NCI-H1930 (cell line): Measurements from ENCODE around the gene FBXW7.
"Not testable (repeated sequence)": the region's sequence is repeated elsewhere in the genome, so short reads cannot be mapped to it uniquely, and the experiment has no call there.

Source experiments
- DNase-seq, 2 experiments: peaks; one replicate each; lab custom pipeline; 2025; lab: John Stamatoyannopoulos, UW

The FBXW7 gene

DNA sequence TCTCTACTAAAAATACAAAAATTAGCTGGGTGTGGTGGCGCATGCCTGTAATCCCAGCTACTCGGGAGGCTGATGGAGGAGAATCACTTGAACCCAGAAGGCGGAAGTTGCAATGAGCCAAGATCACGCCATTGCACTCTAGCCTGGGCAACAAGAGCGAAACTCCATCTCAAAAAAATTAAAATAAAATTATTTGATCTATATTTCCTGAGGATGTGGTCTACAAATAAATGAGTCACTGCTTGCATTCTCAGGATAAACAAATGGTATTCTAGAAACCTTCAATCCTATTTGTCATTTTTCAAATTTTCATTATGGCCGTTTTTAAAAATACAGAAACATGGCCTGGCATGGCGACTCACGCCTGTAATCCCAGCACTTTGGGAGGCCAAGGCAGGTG, 8.6 kb upstream of the FBXW7 start:
- not testable (repeated sequence) for DNase-seq

DNA sequence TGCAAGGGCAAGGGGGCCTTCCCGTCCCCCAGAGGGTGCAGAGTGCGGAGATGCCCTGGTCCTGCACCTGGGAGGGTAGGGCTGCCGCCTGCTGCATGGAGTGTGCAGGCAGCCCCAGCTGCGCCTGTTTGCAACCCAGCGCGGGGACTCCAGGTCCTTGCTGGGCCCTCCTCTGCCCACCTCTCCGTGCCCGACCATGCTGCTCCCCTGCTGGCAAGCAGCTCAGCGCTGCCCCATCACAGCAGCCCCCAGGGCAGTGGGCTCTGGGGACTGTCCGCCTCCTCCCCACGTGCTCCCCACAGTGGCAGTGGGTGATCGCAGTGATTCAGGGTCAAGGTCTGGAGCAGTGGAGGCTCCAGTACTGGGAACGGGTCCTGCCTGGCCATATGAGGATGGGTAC, 5.0 kb upstream of the FBXW7 start:
- DNase-seq: no peak

DNA sequence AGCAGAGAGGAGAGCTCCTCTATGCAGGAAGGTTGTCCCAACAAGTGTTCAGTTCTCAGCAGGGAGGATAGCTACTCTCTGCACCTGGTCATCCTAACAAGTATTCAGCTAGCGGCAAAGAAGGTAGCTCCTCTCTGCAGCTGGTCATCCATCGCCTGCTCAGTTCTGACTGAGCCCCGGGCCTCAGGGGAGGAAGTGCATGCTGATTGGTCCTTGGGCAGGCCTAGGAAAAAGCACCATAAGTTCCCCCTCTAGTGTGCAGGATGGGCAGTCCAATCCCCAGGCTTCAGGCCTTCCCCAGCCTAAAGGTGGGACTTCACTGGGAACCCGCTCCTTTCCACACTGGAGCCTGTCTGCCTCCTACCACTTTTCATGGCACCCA, 4.4 kb upstream of the FBXW7 start:
- DNase-seq: no peak

DNA sequence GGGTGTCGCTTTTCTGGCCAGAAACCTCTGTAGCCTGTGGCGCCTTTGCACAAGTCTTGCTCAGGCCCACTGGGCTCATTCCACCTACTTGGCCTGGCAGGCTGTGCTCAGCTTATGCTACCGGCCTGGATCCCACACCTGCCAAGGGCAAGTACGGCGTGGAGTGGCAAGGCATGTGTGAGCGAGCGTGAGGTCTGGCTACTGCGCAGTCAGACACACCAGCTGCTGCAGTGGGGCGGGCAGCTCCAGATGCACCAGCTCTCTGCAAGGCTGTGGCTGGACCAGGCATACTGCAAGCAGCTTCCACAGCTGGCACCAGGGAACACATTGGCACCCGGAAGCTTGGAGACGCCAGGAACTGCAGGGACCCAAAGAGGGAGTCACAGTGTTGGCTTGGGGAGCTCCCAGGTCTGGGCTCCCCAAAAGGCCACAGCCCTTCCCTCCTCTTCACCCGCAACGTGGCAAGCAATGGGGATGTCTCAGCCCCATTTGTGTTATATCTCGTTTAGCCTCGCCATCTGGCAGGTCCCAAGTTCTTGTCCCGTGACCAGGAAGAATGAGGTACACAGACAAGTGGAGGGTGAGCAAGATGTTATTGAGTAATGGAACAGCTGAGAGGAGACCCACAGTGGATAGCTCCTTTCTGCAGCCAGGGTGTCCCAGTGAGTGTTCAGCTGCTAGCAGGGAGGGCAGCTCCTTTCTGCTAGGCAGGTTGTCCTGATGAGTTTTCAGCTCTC, 3.8 kb upstream of the FBXW7 start:
- DNase-seq: no peak

DNA sequence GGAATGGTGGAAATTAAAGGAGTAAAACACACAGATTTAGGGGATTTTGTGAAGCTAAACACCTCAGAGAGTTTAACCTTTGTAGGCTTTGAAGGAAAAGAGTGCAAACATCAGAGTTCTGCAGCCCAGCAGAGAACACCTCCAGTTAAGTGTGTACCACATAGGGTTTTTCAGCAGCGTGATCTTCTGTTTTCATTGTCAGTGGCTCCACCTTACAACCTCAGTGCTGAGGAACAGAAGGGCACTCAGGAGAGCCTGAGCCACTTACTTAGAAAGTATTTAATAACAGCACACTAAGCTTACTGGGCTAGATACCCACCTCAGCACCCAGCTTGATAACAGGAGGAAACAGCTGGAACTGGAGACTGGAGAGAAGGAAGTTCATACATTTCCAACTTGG, 2.0 kb upstream of the FBXW7 start:
- DNase-seq: no peak

DNA sequence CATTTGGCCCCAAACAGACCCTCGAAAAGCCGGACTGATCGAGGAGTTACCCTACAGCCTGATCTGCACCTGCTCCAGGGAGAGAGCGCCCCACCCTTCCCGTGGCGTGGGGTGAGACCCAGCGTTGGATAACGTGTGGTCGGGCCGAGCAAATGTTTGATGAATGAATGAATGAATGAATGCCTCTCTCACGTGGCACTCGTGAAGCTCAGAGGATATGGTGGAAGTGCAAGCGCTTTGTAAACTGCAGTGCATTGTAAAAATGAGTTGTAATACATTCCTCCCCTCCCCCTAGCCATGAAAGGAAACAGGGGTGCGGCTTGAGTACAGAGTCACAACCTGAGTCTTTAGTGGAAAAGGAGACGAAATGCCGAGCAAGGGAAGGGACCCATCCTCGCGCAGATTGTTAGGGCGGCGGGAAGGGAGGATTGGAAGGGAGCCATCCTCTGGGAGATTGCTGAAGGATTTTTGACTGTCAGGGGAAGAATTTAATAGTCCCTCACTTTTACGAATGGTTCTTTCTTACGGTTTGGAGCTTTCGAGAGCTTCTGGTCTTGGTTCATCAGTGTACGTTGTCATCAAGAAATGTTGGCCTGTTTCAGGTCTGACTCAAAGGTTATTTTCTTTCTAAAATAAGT, 772 bp upstream of the FBXW7 start:
- no peak for DNase-seq

DNA sequence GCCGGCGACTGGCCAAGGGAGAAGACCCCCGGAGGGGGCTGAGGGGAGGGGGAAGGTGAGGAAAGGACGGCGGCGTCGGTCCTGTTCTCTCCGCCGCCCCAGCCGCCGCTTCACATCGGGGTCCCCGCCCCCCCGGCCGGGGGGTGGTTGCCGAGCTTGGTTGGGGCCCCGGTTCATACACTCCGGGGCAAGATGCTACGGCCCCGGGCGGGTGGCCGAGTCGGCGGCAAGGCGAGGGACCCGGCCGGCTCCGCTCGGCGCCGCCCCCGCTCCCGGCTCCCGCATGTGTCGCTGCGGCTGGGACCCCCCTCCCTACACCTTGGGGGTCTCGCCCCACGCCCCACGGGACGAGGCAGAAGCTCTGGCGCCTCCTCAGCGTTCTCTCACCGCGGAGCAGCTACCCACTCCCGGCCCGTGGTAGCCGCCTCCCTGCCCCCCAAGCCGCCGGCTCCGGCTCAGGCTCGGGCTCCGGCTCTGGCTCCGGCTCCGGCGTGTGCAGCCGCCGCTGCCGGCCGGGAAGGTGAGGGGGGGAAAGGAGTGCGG, 461 bp downstream of the FBXW7 start:
- DNase-seq: no peak

DNA sequence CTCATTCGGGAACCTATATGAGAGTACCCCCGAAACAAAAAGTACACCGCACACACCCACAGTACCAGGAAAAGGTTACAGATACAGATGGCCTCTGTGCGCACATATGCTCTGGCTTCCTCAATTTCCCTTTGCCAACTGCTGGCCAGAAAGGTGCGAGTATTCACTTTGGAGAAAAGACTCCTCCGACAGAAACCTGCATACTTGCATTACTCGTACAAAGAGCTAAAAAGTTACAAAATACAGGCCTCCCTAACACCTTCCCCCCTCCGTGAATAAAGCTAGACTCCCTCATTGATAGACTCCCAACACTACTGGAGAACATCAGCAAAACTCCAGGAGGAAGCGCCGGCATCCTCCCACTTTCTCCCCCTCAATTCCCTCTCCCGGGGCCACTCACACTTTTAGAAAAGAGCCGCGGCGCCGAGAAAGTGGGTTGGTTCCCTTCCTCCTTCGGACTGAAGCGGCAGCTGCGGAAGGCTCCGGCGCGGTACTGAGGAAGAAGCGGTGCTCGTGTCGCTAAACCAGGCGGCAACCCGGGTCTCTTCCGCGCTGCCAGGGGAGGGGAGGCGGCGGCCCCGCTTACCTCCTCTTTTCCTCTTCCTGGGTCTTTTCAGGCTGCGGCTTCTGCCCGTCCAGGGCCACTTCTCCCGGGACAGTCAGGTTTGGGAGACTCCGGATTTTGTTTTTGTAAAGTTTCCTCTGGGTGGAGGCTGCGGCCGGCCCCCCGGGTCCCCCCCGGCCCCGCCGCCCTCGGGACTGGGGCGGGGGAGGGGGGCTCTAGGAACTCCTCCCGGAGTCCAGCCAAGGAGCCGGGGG, 1.1 kb downstream of the FBXW7 start:
- no peak for DNase-seq

DNA sequence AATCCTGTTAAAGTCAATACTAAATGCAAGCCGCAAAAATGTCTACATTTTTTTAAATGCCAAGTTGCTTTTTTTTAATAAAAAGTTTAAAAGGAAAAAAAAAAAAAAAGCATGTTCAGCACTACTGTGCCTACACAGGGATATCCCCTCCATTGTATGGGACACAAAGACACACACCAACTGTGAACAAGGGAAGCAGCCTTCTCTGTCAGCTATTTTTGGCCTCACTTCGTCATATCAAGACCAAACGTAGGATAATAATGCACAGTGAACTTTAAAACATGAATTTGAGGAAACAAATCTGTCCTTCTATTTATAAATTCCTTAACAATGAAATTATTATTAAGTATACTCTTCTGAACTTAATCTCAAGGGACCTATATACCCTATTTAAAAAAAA, 4.4 kb downstream of the FBXW7 start:
- no peak for DNase-seq

DNA sequence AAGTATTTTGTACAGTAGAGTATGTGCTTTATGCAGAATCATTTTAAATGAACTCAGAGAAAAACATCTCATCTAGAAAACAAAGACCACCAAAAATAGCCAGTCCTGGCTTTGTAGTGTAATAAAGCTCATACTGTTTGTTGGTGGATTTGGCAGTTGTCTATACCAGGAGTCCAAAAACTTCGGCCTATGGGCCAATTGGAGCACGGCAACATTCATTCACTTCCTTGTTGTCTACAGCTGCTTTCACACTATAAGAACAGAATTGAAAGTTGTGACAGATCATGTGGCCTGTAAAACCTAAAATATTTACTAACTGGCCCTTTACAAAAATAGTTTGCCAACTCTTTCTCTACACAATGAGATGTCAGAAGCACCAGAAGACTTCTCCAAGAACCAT, 5.3 kb downstream of the FBXW7 start:
- no peak for DNase-seq

DNA sequence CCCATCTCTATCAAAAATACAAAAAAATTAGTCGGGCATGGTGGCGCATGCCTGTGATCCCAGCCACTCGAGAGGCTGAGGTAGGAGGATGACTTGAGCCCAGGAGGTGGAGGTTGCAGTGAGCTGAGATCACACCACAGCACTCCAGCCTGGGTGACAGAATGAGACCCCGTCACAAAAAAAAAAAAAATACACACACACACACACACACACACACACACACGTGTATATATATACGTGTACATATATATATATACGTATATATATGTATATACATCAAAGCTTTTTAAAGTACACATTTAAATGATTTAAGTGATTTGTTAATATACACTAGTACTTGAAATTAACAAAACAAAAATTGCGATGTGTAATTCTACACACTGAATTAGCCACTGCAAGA, 6.0 kb downstream of the FBXW7 start:
- DNase-seq: no peak

DNA sequence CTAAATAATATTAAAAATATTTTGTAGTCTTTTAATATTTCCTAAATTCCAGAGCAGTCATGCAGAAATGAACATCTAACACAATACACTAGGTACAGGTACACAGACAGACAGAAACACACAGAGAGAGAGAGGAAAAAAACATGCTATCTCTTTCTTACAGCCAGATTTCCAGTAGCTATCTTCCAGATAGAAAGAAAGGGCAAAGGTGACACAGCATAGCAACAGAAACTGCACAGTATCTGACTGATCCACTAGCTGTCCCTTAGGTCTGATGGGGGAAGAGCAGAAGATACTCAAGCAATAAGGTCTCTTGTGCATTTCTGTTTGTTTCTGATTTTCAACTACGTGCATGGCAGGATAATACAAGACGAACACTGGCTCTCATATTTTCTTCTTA, 7.8 kb downstream of the FBXW7 start:
- no peak for DNase-seq

DNA sequence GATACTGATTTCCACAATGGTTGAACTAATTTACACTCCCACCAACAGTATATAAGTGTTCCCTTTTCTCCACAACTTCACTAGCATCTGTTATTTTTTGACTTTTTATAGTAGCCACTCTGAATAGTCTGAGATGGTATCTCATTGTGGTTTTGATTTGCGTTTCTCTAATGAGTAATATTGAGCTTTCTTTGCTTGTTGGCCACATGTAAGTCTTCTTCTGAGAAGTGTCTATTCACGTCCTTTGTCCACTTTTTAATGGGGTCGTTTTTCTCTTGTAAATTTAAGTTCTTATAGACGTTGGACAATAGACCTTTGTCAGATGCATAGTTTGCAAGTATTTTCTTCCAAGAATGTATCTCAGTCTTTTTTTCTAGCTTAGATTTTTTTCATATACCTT, 10.0 kb downstream of the FBXW7 start:
- DNase-seq: no peak

DNA sequence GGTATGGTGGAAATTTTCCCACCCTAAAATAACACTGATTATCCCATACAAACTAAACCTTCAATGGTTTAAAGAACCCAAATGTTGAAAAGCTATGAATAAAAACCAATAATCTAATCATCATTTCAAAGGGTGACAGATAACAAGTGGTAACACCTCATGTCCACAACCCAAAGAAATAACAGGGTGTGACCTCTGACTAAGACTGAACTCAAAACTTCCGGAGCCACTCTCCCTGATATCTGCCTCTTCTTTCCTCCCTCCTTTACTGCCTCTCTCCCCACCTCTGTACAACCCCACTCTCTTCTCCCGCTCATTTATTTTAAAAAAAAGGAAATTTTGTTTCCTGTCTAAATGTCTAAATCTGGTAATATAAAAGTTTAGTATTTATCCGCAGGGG, 11.5 kb downstream of the FBXW7 start:
- no peak for DNase-seq

DNA sequence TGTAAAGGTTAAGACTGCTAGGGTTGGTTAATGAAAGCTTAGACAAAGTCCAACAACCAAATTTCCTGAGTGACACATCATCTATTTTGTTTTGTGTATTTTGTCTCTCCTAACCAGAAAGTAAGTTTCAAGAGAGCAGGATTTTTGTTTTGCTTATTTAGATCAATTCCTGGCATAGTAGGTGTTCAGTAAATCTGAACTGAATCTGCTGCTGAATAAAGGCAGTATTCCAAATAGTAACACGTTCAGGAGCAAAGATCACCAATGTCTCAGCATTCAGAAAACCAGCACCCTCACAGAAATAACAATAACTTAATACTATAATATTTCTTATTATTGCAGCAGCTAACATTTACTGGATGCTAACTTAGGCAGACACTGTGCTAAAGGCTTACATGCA, 12.2 kb downstream of the FBXW7 start:
- DNase-seq: no peak

DNA sequence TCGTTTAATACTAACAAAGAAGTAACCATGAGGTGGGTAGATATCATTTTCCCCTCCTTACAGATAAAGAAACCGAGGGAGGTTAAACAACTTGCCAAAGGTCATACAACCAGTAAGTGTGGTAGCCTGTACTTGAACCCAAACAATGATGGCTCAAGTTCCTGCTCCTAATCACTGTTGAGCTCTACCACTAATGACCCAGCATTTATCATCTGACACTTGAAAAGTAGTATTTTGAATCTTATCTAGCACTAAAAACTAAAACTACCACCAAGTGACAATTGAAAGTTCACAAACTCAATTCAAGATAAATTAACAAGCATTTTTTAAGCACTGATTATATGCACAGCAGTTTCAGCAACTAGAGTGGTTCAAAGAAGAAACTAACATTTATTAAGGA, 13.1 kb downstream of the FBXW7 start:
- no peak for DNase-seq

DNA sequence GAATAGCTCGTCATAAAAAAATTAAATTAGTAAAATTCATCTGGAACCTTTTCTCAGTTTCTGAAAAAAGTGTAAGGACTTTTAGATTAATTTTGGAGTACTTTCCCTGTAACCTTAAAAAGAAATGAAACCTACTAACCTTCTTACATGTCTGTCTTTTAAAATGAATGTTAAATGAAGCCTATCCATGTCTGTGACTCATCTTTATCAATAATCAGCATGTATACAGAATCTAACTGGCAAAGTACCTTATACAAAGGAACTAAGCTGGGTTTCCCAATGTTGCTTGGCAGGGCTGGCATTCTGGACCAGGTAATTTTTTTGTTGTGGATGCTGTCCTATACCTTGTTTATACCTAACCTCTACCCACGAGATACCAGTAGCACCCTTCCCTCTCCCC, 13.6 kb downstream of the FBXW7 start:
- DNase-seq: no peak

DNA sequence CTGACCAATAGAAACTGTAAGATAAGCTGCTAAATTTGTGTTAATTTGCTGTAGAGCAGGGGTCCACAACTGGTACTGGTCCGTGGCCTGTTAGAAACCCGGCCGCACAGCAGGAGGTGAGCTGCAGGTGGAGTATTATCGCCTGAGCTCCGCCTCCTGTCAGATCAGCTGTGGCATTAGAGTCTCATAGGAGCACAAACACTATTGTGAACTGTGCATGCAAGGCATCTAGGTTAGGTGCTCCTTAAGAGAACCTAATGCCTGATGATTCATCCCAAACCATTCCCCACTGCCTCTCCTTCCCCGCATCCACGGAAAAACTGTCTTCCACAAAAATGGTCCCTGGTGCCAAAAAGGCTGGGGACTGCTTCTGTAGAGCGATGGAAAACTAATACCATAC, 19.7 kb downstream of the FBXW7 start:
- no peak for DNase-seq

DNA sequence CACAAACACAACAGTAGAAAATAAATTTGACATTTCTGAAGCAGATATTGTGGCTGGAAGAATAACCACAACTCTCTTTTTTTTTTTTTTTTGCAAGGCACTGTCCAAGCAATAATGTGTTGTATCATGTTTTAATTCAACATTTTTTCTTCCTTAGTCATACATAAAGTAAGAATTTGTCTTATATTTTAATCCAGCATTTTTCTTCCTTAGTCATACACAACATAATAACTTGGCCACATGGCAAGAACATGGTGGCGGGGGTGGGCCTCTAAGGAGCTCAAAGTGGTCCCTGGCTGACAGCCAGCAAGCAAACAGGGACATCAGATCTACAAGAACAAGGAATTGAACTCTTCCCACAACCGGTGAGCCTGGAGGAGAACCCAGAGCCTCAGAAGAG, 20.2 kb downstream of the FBXW7 start:
- DNase-seq: no peak

DNA sequence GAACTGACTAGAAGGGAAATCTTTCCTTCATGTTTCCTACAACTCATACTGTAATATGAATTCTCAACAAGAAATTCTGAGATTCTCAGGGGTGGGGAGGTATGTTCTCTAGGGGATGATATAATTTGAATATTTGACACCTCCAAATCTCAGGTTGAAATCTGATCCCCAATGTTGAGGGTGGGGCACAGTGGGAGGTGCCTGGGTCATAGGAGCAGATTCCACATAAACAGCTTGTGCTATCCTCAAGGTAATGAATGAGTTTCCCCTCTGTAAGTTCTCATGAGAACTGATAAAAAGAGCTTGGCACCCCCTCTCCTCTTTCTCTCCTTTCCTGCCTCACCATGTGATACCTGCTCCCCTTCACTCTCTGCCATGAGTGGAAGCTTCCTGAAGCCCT, 21.5 kb downstream of the FBXW7 start:
- DNase-seq: no peak

DNA sequence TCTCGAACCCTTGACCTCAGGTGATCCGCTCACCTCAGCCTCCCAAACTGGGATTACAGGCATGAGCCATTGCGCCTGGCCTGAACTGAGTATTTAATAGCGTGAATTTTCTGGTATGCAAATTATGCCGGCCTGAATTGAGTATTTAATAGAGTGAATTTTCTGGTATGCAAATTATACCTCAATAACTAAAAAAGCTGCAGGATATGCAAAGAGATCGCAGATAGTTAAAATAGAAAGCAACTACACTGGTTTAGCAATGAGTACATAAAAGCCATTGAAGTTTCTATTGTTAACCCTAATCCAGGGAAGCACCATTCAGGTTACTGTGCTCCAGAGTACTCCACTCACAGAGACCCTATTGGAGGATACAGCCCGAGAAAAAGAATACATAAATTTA, 22.8 kb downstream of the FBXW7 start:
- no peak for DNase-seq

DNA sequence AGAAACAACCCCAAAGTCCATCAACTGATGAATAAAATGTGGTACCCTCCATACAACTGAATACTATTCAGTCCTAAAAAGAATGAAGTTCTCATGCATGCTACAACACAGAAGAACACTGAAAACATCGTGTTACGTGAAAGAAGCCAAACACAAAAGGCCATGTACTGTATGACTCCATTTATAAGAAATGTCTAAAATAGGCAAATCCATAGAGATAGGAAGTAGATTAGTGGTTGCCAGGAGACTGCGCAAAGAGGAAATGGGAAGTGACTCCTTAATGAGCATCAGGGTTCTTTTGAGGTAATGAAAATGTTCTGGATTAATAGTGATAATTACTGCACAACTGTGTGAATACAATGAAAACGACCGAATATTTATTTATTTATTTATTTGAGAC, 23.4 kb downstream of the FBXW7 start:
- no peak for DNase-seq
